ENCODE measurements around the gene UGT1A7. TPM values are rescaled to one million over a fixed set of nuclear protein-coding genes. Genes with fewer than 3 reads are reported as not detected.

The UGT1A7 gene
- total and polyA plus RNA-seq, 4 donors = not detected

DNA sequence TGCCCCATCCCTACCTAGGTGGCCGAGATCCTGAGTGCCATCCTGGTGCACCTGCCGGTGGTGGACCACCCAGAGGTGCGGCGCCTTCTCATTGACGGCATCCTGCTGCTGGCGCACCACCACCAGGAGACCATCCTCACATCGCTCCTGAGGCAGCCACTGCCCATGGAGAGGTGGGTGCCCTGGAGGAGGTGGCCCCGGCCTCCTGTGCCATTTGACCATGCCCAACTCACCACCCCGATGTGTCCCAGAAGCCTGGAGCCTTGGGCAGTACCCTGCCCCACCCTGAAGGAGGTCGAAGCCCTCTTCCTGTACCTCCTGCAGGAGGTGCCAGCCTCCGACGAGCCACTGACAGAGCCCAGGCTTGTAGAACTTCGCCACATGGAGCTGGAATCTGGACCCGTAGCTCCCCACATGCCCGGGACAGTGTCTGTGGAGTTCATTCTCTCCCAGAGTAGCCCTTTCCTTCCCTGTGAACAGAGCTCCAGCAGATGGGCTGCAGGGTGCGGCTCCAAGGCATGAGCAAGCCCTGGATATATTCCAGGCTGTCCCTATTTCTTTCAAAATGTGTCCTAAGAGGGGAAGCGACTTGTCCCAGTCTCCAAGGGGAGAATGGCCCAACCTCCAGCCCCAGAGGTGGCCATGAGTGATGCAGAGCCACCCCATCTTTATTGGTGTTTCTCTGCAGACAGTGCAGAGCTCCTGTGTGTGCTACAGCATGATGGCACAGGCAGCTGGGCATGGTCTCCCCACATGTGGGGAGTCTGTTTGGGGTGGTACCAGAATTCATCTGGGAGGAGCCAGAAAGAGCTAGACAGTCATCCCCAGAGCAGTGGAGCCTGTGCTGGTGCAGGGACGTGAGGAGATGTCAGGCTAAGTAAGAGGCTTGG lies 138.4 kb downstream of the UGT1A7 start:
- no peak for DNase-seq (ENCODE audit: low read depth in 4 of 6, low spot score in 6 of 6)
- Histone ChIP-seq H3K4me3 (ENCODE audit: low read depth, low read length) (no peak overlapping the region), H3K27ac (ENCODE audit: low read depth, low read length) (no peak overlapping the region), H3K27me3 (ENCODE audit: control insufficient read depth, insufficient read depth, low read length) (no peaks in the 10 kb centered on the region), H3K4me1 (ENCODE audit: control insufficient read depth, insufficient read depth, low read length) (peaks cover 5% of the 10 kb centered on the region), H3K9me3 (ENCODE audit: control insufficient read depth, insufficient read depth, low read length) (no peaks in the 10 kb centered on the region), H3K36me3 (ENCODE audit: control insufficient read depth, insufficient read depth, low read length) (no peaks in the 10 kb centered on the region)
- 90% methylated on average over 16 of the region's 18 CpGs for WGBS (ENCODE audit: insufficient coverage)

DNA sequence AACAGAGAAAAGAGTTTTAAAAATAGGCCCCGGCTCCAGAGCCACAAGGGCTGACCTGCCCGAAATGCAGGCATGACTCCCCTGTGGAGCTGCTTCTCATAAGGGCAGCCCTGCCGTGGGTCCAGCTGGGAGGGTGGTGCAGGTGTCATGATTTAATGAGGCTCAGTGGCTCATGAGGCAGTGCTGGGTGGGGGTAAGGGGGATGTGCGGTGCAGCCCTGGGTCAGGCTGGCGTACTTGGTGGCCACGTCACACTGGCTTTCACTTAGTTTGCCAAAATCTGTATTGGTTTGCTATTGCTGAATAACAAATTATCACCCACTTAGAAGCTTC lies 139.0 kb downstream of the UGT1A7 start:
- Histone ChIP-seq H3K36me3 (ENCODE audit: control insufficient read depth, insufficient read depth, low read length) (no peaks in the 10 kb centered on the region), H3K27ac (ENCODE audit: low read depth, low read length) (no peak overlapping the region), H3K4me3 (ENCODE audit: low read depth, low read length) (no peak overlapping the region), H3K9me3 (ENCODE audit: control insufficient read depth, insufficient read depth, low read length) (no peaks in the 10 kb centered on the region), H3K4me1 (ENCODE audit: control insufficient read depth, insufficient read depth, low read length) (peaks cover 5% of the 10 kb centered on the region), H3K27me3 (ENCODE audit: control insufficient read depth, insufficient read depth, low read length) (no peaks in the 10 kb centered on the region)
- 61% methylated on average over 3 of the region's 6 CpGs for WGBS (ENCODE audit: insufficient coverage)
- no peak for DNase-seq (ENCODE audit: low read depth in 4 of 6, low spot score in 6 of 6)

DNA sequence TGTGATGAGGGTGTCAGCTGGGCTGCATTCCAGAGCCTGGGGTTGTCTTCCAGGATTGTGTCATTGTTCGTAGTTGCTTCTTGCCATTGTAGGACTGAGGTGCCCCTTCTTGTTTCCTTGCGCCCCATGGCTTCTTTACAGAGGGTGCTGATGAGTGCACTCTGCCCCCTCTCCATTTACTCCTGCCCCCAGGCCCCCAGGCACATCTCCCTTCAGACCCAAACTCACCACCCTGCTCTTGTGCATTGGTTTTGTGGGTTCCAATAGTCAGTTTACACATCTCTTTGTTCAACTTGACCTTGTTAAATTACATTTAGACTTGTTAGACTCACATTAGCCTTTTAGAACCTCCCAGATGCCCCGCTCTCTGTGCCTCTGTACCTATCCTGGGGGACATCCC lies 139.5 kb downstream of the UGT1A7 start:
- no peak overlapping the region for H3K4me3 ChIP-seq (ENCODE audit: low read depth, low read length)
- H3K27ac ChIP-seq (ENCODE audit: low read depth, low read length) = no peak overlapping the region
- 100% methylated on average over 1 of the region's 3 CpGs for WGBS (ENCODE audit: insufficient coverage)
- H3K36me3 ChIP-seq (ENCODE audit: control insufficient read depth, insufficient read depth, low read length) = no peaks in the 10 kb centered on the region
- no peaks in the 10 kb centered on the region for H3K9me3 ChIP-seq (ENCODE audit: control insufficient read depth, insufficient read depth, low read length)
- H3K4me1 ChIP-seq (ENCODE audit: control insufficient read depth, insufficient read depth, low read length) = peaks cover 5% of the 10 kb centered on the region
- DNase-seq (ENCODE audit: low read depth in 4 of 6, low spot score in 6 of 6) = no peak
- no peaks in the 10 kb centered on the region for H3K27me3 ChIP-seq (ENCODE audit: control insufficient read depth, insufficient read depth, low read length)

DNA sequence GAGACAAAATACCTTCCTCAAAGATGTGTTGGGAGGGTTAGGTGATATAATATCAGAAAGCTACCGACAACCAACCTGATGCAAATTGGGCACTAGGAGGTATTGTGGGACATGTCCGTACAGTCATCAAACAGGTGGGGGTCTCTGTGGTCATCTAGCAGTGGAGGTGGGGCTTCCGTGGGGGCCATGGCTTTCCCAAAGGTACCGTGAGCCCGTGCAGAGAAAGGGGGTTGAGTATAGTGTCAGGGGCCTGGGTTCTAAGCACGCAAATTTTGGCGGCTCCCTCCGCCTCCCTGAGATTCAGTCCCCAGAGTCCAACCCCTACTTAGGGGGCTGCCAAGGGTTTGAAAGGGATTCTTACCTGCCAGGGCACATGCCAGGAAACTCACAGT lies 140.0 kb downstream of the UGT1A7 start:
- no peak for DNase-seq (ENCODE audit: low read depth in 4 of 6, low spot score in 6 of 6)
- no peaks in the 10 kb centered on the region for H3K36me3 ChIP-seq (ENCODE audit: control insufficient read depth, insufficient read depth, low read length)
- H3K27ac ChIP-seq (ENCODE audit: low read depth, low read length) = no peak overlapping the region
- peaks cover 3% of the 10 kb centered on the region for H3K9me3 ChIP-seq (ENCODE audit: control insufficient read depth, insufficient read depth, low read length)
- no peaks in the 10 kb centered on the region for H3K27me3 ChIP-seq (ENCODE audit: control insufficient read depth, insufficient read depth, low read length)
- peaks cover 1% of the 10 kb centered on the region for H3K4me1 ChIP-seq (ENCODE audit: control insufficient read depth, insufficient read depth, low read length)
- 92% methylated on average over 8 of the region's 8 CpGs for WGBS (ENCODE audit: insufficient coverage)
- H3K4me3 ChIP-seq (ENCODE audit: low read depth, low read length) = no peak overlapping the region

GRCh38 chr2:233822101-233822771 lies 140.5 kb downstream of the UGT1A7 start:
- no peaks in the 10 kb centered on the region for H3K4me1 ChIP-seq (ENCODE audit: control insufficient read depth, insufficient read depth, low read length)
- no peak for DNase-seq (ENCODE audit: low read depth in 4 of 6, low spot score in 6 of 6)
- no peaks in the 10 kb centered on the region for H3K36me3 ChIP-seq (ENCODE audit: control insufficient read depth, insufficient read depth, low read length)
- peaks cover 3% of the 10 kb centered on the region for H3K9me3 ChIP-seq (ENCODE audit: control insufficient read depth, insufficient read depth, low read length)
- H3K4me3 ChIP-seq (ENCODE audit: low read depth, low read length) = no peak overlapping the region
- no peaks in the 10 kb centered on the region for H3K27me3 ChIP-seq (ENCODE audit: control insufficient read depth, insufficient read depth, low read length)
- no peak overlapping the region for H3K27ac ChIP-seq (ENCODE audit: low read depth, low read length)
- WGBS (ENCODE audit: insufficient coverage) = 94% methylated on average over 21 of the region's 21 CpGs

Other genes with a start within 250 kb of the UGT1A7 start
- 10 to 100 TPM; 29.6 to 40.2 TPM for gene USP40, start 115.1 kb upstream of the UGT1A7 start, total RNA-seq
- 10 to 100 TPM; 29.4 to 34.7 TPM for gene USP40, start 115.1 kb upstream of the UGT1A7 start, polyA plus RNA-seq (ENCODE audit: insufficient read length in 2 of 2)
- not detected for gene UGT1A8, start 64.3 kb upstream of the UGT1A7 start, total RNA-seq
- gene UGT1A8, start 64.3 kb upstream of the UGT1A7 start, polyA plus RNA-seq (ENCODE audit: insufficient read length in 2 of 2) = not detected
- gene UGT1A10, start 45.5 kb upstream of the UGT1A7 start, total RNA-seq = not detected
- not detected for gene UGT1A10, start 45.5 kb upstream of the UGT1A7 start, polyA plus RNA-seq (ENCODE audit: insufficient read length in 2 of 2)
- not detected for gene UGT1A9, start 10.0 kb upstream of the UGT1A7 start, total RNA-seq
- gene UGT1A9, start 10.0 kb upstream of the UGT1A7 start, polyA plus RNA-seq (ENCODE audit: insufficient read length in 2 of 2) = under 1 TPM in 1 of 2 donors, not detected in 1; 0.16 TPM
- gene UGT1A6, start 11.0 kb downstream of the UGT1A7 start, total RNA-seq = under 1 TPM in 1 of 2 donors, not detected in 1; 0.20 TPM
- gene UGT1A6, start 11.0 kb downstream of the UGT1A7 start, polyA plus RNA-seq (ENCODE audit: insufficient read length in 2 of 2) = not detected
- not detected for gene UGT1A5, start 31.0 kb downstream of the UGT1A7 start, total RNA-seq
- not detected for gene UGT1A5, start 31.0 kb downstream of the UGT1A7 start, polyA plus RNA-seq (ENCODE audit: insufficient read length in 2 of 2)
- not detected for gene UGT1A4, start 36.8 kb downstream of the UGT1A7 start, total RNA-seq
- gene UGT1A4, start 36.8 kb downstream of the UGT1A7 start, polyA plus RNA-seq (ENCODE audit: insufficient read length in 2 of 2) = not detected
- gene UGT1A3, start 47.1 kb downstream of the UGT1A7 start, total RNA-seq = not detected
- gene UGT1A3, start 47.1 kb downstream of the UGT1A7 start, polyA plus RNA-seq (ENCODE audit: insufficient read length in 2 of 2) = not detected
- not detected for gene UGT1A1, start 78.4 kb downstream of the UGT1A7 start, total RNA-seq
- under 1 TPM in 1 of 2 donors, not detected in 1; 0.05 TPM for gene UGT1A1, start 78.4 kb downstream of the UGT1A7 start, polyA plus RNA-seq (ENCODE audit: insufficient read length in 2 of 2)
- under 1 TPM in 1 of 2 donors, not detected in 1; under 0.01 TPM for gene MROH2A, start 96.4 kb downstream of the UGT1A7 start, total RNA-seq
- gene MROH2A, start 96.4 kb downstream of the UGT1A7 start, polyA plus RNA-seq (ENCODE audit: insufficient read length in 2 of 2) = under 1 TPM in 1 of 2 donors, not detected in 1; 0.12 TPM
- 1 to 10 TPM; 4.9 to 8.3 TPM for gene HJURP, start 172.6 kb downstream of the UGT1A7 start, total RNA-seq
- gene HJURP, start 172.6 kb downstream of the UGT1A7 start, polyA plus RNA-seq (ENCODE audit: insufficient read length in 2 of 2) = 10 to 100 TPM; 11.0 to 11.4 TPM
- gene TRPM8, start 235.5 kb downstream of the UGT1A7 start, total RNA-seq = 1 to 10 TPM in 1 of 2 donors, under 1 TPM in 1; 0.22 to 1.9 TPM
- 1 to 10 TPM; 1.1 TPM for gene TRPM8, start 235.5 kb downstream of the UGT1A7 start, polyA plus RNA-seq (ENCODE audit: insufficient read length in 2 of 2)

All from spinal cord (tissue), 10 donors.